LNCAP (cell line): ENCODE results near the gene PPP2R3B.

Source experiments
- CTCF ChIP-seq: fragments of 450-650 bp; IDR thresholded peaks from 2 replicates; pipeline ENCODE4 v1.5.1; 2017; ENCODE audit warnings: mild to moderate bottlenecking

The PPP2R3B gene

GRCh38 chrX:357693-358471 lies 28.8 kb downstream of the PPP2R3B start:
- TF ChIP-seq CTCF = no peak

DNA sequence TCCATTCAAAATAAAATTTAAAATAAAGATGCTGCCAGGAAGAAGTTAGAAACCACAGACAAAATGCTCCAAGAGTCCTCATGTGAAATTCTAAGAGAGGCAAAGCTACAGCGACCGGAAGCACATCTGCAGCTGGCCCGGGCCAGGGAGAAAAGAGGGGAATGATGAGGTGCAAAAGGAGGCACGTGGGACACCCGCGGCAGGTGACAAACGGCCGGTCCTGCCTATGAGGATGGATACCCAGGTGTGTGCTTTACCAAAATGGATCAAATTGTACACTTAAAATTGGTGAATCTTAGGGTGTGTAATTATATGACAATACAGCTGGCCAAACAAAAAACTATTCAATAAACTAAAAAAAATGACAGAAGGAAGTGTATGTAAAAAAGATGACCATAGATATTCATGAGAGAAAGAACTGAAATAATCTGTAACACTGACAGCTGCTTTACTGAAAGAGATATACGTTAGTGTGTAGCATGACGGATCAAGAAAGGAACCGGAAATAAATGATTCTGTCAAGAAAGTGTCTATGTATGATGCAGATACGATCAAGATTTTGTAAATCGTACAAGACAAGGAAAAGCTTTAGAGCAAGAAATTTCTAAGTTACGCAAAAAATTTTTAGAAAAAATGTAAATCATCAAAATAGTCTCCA lies 29.5 kb downstream of the PPP2R3B start:
- no peak for TF ChIP-seq CTCF

GRCh38 chrX:356385-357034 lies 30.2 kb downstream of the PPP2R3B start:
- no peak for TF ChIP-seq CTCF

DNA sequence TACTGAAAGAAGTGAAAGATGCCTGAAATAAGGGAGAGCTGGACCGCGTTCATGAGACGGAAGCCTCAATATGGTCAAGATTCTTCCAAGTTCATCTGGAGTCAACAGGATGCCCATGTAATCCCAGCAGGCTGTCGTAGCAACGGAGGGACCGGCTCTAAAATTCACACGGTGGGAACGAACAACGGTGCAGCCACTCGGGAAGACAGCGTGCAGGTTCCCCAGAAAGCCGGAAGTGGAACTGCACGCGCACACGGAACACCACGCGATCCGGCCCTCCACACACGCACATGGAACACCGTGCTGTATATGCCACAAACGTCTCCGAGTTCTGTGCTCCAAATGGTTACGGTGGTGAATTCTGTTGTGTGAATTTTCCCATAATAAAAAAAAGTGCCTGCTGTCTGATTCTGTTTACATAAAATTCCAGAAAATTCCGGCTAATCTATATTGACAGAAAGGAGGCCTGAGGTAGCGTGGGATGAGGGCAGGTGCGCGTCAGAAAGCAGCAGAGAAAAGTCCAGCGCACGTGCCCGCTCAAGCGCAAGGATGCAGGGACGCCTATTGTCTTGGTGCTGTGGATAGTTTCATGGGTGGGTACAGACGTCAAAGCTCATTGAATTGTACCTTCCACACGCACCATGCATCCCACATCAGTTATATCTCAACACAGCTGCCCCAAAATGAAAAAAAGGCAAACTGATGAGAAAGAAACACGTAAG lies 31.2 kb downstream of the PPP2R3B start:
- TF ChIP-seq CTCF = no peak

DNA sequence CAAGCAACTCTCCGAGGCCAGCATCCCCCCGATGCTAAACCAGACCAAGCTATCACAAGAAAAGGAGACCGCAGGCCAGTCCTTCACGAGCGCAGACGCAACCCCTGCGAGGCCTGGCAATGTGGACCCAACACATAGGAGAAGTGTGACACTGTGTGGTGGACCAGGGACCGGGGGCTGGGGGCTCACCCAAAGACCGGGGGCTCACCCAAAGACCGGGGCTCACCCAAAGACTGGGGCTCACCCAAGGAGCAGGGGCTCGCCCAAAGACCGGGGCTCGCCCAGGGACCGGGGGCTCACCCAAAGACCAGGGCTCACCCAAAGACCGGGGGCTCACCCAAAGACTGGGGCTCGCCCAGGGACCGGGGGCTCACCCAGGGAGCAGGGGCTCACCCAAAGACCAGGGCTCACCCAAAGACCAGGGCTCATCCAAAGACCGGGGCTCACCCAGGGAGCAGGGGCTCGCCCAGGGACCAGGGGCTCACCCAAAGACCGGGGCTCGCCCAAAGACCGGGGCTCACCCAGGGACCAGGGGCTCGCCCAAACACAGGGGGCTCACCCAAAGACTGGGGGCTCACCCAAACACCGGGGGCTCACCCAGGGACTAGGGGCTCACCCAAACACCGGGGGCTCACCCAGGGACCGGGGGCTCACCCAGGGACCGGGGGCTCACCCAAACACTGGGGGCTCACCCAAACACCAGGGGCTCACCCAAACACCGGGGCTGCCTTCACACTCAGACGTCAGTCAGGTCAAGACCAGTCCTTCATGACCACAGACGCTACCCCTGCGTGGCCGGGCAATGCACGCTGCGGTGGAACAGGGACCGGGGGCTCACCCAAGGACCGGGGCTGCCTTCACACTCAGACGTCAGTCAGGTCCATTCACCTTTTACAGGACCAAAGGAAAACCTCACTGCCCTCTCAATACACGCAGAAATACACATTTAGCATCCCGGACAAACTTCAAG lies 32.9 kb downstream of the PPP2R3B start:
- TF ChIP-seq CTCF = no peak

DNA sequence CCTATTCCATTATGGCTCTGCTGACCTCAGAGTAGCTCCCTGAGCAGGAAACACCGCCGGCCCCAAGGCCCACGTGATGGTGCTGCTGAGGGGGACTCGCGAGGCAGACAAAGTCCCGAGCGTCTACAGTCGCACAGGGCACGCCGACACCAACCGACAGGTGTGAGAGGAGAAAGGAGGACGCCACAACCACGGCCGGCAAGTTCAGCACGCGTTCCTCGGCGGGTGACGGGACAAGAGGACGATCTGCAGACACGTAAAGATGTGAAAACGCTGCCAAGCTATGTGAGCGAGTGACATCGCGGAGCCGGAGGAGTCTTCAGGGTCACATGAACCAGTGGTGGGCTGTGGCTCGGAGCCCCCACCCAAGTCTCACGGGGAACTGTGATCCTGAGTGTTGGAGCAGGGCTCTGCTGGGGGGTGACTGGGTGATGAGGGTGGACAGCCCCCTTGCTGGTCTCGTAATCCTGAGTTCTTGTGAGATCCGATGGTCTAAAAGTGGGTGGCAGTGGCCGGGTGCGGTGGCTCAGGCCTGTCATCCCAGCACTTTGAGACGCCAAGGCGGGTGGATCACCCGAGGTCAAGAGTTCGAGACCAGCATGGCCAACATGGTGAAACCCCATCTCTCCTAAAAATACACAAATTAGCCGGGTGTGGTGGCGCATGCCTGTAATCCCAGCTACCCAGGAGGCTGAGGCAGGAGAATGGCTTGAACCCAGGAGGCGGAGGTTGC lies 34.0 kb downstream of the PPP2R3B start:
- no peak for TF ChIP-seq CTCF
